KOPT-K1 (cell line): Measurements from ENCODE around the gene PLCB2.

ENCODE experiments used
- H3K27ac ChIP-seq: fragments of 200-600 bp; sonication (generic); 2 replicates; pipeline ENCODE4 v1.5.1; 2016; ENCODE audit warnings: antibody characterized with exemption, mild to moderate bottlenecking, low read depth, low read length; ENCODE audit not compliant: poor library complexity, severe bottlenecking
- H3K36me3 ChIP-seq: fragments of 200-600 bp; sonication (generic); 2 replicates; pipeline ENCODE4 v1.5.1; 2017; ENCODE audit warnings: antibody characterized with exemption, mild to moderate bottlenecking, low read length, moderate library complexity; ENCODE audit not compliant: insufficient read depth
- H3K9me3 ChIP-seq: fragments of 200-600 bp; sonication (generic); 2 replicates; pipeline ENCODE4 v1.5.1; 2017; ENCODE audit warnings: antibody characterized with exemption, low read length, mild to moderate bottlenecking; ENCODE audit not compliant: insufficient read depth, poor library complexity, severe bottlenecking

The PLCB2 gene

DNA sequence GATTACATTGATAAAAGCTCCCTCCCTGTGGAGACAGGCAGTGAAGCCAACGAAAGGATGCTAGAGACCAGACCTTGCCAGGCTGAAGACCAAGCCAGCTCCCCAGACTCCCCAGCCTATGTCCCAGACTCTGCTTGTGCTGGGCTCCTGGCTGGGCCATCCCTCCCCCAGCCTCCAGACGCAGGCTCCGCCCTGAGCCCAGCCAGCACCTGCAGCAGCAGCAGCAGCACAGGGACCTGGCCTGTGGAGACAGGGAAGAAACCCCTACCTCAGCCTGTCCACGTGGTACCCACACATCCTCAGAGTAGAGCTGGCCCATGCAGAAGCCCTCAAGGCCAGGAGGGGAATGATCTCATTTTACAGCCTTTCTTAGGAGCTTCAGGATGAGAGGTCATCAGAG is 38.1 kb downstream of the PLCB2 start:
- no peaks in the 10 kb centered on the region for H3K36me3 ChIP-seq
- peak overlapping the region; percentile 47 for H3K27ac ChIP-seq
- no peaks in the 10 kb centered on the region for H3K9me3 ChIP-seq

DNA sequence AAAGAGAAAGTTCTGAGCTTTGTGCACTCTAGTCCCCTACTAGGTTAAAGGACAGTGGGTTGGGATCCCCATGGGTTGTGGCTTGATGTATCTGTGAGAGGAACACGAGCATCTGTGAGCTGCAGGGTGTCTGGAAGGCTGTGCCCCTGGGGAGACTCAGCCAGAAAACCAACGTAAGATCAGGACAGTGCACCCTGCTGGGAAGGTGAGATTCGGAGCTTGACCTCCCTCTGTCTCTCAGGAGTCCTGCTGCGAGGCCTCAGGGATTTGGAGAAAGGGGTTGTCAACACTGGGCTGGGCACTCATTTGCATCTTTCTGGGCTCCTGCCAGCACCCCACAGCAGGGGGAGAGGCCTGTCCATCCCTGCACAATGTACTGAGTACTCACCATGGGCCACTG is 40.1 kb downstream of the PLCB2 start:
- Histone ChIP-seq H3K27ac (no peak overlapping the region), H3K9me3 (no peaks in the 10 kb centered on the region), H3K36me3 (no peaks in the 10 kb centered on the region)

DNA sequence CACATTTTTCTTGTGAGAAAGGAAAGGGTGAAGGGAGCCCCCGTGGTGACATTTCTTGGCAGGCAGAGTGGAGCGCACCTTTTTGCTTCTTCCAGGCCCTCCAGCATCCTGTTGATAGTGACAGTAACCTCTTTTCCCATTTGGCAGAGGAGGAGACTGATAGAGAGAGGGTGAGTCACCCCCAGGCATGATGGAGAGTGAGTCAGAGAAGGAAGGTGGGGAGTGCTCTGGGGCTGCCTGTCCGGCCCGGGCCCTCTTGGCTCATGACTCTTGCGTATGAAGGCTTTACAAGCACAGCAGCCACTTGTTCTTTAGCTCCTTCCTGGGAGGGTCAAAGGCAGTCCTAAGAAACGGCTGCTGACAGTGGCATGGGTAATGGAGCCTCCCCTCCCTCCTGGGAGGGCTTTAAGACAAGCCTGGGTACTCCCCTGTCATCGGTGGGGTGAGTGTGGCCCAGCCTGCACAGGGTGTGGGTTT is 40.9 kb downstream of the PLCB2 start:
- Histone ChIP-seq H3K36me3 (no peaks in the 10 kb centered on the region), H3K27ac (no peak overlapping the region), H3K9me3 (no peaks in the 10 kb centered on the region)

GRCh38 chr15:40265875-40266274 is 41.9 kb downstream of the PLCB2 start:
- H3K27ac ChIP-seq, result no peak overlapping the region
- H3K36me3 ChIP-seq, result no peaks in the 10 kb centered on the region
- no peaks in the 10 kb centered on the region for H3K9me3 ChIP-seq

- no peaks in the 10 kb centered on the region for H3K36me3 ChIP-seq
- H3K9me3 ChIP-seq, result no peaks in the 10 kb centered on the region
- no peak overlapping the region for H3K27ac ChIP-seq
Observed at GRCh38 chr15:40265355-40265754, 42.4 kb downstream of the PLCB2 start.

DNA sequence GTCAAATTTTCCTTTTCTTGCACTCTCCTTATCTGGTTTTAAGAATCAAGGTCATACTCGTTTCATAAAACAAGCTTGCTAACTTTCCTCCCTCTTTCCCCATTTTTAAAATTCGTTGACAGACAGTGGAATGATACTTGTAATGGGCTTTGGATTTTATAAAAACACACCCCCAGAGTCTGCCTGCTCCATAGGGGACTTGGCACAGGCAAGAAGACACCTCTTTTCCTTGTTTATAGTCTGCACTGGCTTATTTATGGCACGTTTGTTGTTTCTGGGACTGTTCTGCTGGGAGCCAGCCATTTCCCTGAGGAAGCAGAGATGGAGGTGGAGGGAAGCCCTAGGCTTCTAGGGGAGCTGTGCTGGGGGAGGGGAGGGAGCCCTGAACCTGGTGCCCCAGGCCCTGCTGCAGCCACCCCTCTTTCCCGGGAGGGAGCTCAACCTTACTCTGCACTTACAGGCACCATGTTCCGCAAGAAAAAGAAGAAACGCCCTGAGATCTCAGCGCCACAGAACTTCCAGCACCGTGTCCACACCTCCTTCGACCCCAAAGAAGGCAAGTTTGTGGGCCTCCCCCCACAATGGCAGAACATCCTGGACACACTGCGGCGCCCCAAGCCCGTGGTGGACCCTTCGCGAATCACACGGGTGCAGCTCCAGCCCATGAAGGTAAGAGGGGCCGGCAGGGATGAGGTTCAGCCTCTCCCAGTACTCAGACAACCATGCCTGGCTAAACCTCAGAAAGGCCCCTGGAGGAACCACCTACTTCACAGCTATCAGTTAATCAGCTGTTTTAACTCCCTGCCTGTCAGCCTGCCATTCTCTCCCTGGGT is 43.2 kb downstream of the PLCB2 start:
- H3K27ac ChIP-seq, result no peak overlapping the region
- H3K9me3 ChIP-seq, result no peaks in the 10 kb centered on the region
- no peaks in the 10 kb centered on the region for H3K36me3 ChIP-seq

DNA sequence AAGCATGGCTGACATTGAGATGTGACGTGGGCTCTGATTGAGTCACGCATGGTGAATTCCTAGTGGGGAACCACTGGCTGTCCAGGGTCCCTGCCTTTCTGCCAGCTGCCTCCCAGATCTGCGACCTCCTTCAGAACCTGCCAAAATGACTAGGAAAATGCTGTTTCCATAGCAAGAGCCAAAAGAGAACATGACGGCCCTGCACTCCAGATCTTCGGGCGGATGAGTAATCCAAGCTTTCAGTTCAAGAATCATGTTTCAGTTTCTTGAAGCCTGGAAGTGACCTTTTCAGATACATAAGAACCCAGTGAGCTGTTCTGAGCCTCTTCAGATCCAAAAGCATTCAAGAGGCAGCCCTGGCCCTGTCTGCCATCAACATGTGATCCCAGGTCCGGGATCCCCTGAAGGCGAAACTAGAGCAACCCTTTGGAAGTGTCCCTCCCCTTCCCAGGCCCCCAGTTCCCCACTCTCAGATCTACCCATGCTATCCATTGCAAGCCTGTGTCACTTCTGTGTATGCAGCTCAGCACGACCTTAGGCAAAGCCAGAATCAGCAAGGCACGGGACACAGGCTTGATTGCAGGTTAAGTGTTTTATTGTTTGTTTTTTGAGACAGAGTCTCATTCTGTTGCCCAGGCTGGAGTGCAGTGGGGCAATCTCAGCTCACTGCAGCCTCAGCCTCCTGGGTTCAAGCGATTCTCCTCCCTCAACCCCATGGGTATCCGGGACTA is 44.5 kb downstream of the PLCB2 start:
- Histone ChIP-seq H3K27ac (no peak overlapping the region), H3K9me3 (no peaks in the 10 kb centered on the region), H3K36me3 (no peaks in the 10 kb centered on the region)

GRCh38 chr15:40259021-40259420 is 48.7 kb downstream of the PLCB2 start:
- H3K9me3 ChIP-seq, result no peaks in the 10 kb centered on the region
- no peaks in the 10 kb centered on the region for H3K36me3 ChIP-seq
- no peak overlapping the region for H3K27ac ChIP-seq

DNA sequence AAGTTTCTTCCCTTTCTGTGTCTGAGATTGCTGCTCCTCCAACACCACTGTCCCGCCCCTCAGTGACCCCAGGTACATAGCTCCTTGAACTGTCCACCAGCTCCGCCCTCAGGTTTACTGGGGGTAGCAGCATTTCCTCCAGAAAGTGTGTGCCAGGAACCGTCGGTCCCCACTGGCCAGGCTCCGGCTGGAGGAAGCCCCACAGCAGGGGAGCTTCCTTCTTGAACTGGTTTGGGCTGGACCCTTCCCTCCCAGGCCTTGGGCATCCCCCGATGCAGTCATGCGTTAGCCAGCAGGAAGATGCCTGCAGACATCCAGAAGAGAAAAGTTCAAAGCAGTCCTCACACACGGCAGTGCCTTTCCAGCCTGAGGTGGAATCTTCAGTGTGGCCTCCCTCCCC is 49.2 kb downstream of the PLCB2 start:
- Histone ChIP-seq H3K27ac (no peak overlapping the region), H3K9me3 (no peaks in the 10 kb centered on the region), H3K36me3 (no peaks in the 10 kb centered on the region)

DNA sequence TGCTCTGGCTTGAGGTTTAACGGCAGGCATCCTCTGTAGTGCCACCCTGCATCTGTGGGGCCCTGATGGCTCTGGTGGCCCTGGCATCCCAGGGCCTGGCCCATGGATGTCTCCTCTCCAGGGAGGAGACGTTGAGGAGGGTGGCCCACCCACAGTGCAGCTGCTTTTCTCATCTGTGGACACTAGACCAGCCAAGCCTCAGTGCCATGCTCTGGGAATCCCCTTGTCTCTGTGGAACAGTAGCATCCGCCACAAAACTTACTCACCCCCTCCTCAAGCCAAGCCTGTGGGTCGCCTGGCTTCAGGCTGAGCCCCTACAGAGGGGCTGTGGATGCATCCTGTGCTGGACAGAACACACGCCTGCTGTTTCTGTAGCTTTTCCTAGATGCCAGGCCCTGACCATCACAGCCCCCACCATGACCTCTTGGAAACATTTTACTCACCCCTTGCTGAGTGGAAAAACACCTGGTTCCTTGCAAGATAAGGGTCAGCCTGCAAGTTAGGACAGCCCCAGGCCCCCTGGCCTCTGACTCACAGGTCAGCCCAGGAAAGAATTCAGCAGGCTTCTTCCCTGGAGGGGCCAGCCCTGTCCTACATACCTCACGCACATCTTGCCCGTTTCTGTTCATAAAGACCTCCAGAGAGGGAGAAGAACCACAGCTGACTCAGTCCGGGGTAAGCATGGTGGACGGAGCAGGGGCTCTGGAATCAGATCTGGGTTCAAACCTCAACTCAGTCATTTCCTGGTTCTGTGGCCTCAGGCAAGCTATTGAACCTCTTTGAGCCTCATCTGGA is 49.9 kb downstream of the PLCB2 start:
- H3K9me3 ChIP-seq, result no peaks in the 10 kb centered on the region
- H3K27ac ChIP-seq, result no peak overlapping the region
- no peaks in the 10 kb centered on the region for H3K36me3 ChIP-seq

DNA sequence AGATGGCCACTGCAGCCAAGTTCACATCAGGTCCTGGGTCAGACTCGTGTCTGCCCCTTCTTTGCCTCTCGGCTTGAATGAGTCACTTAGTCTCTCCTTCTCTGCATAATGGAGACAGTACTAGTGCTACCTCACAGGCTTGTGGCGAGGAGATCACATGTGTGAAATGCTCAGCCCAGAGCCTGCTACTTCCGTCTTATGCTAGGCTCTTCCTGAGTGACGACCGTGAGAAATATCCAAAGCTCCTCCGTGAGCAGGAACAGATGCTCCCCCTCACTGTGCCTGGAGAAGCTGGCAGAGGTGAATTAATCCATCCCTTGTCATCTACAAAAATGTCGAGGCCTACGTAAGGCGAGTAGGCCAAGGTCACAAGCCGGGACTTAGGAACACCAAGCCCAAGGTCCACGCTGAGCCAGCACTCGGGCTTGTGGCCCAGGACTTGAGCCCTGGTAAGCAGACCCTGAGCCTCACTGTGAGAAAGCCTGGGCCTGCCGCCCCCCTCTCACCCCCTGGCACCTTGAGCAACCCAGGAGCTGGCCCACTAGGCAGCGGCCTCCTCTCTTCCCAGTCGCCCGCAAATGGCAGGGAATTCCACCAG is 51.0 kb downstream of the PLCB2 start:
- Histone ChIP-seq H3K9me3 (no peaks in the 10 kb centered on the region), H3K27ac (no peak overlapping the region)

DNA sequence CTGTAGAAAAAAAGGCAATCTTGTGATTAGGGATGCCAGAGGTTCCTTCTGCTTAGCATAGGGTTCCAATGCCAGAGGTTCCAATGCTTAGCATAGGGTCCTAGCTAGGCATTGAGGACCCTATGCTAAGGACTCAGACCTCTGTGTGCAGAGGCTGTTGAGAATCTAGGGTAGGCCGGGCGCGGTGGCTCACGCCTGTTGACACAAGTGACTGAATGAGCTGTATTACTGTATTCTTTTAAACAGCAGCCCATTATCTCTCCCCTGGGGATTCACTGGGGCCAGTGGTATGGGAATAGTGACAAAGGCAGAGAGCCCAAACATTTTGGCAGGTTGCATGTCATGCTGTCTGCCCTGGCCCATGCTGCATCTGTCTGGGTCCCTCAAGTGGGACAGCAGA is 52.7 kb downstream of the PLCB2 start:
- H3K27ac ChIP-seq, result no peak overlapping the region
- no peaks in the 10 kb centered on the region for H3K36me3 ChIP-seq
- no peaks in the 10 kb centered on the region for H3K9me3 ChIP-seq

More for the DNA sequence above, 51.0 kb downstream of the PLCB2 start:
- no peaks in the 10 kb centered on the region for H3K36me3 ChIP-seq

DNA sequence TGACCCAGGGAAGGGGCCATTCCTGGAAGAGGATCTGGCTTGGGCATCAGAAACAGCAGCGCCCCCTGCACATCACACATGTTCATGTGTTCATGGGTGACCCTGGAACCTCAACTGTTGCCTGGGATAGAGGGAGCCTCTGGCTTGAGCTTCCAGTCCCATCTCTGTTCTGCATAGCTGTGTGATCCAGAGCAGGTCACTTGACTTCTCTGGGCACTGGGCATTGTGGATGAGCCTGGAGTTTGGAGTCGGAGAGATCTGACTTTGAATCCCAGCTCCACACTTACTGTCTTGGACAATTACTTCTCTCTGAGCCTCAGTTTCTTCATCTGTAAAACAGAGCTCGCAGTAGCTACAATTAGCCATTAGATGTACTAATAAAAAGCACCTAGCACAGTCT is 53.3 kb downstream of the PLCB2 start:
- Histone ChIP-seq H3K27ac (no peak overlapping the region), H3K9me3 (no peaks in the 10 kb centered on the region), H3K36me3 (no peaks in the 10 kb centered on the region)

- Histone ChIP-seq H3K9me3 (no peaks in the 10 kb centered on the region), H3K27ac (no peak overlapping the region), H3K36me3 (no peaks in the 10 kb centered on the region)
Observed at GRCh38 chr15:40253167-40253790, 54.5 kb downstream of the PLCB2 start.
